Neural progenitor cell (in vitro differentiated cells): ENCODE data around the gene SUCNR1.

ENCODE experiments used
- EZH2 ChIP-seq: fragments of 200-600 bp; sonication (generic); IDR thresholded peaks from 2 replicates; pipeline ENCODE4 v1.6.1; 2017; ENCODE audit warnings: antibody characterized with exemption, mild to moderate bottlenecking, moderate library complexity
- TF ChIP-seq, protein P1 (sequence below): fragments of 200-600 bp; sonication (generic); IDR thresholded peaks from 2 replicates; pipeline ENCODE4 v1.5.1; 2017; ENCODE audit warnings: antibody characterized with exemption, mild to moderate bottlenecking

DNA sequence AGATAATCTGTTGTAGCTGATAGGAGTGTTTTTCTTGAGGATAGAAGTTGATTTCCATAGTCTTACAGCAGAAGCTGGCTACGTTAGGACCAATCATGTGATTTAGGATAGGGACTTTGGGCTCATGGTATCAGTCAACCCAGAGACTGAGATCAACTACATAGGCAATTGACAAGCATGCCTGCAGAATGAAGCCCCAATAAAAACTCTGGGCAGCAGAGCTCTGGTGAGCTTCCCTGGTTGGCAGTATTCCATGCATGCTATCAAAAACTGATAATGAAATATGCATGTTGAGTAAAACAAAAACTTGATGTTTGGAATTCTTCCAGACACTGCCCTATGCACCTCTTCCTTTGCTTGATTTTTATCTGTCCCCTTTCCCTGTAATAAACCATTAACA, 38.0 kb downstream of the SUCNR1 start:
- no peak for TF ChIP-seq EZH2
- TF ChIP-seq, protein P1, sequence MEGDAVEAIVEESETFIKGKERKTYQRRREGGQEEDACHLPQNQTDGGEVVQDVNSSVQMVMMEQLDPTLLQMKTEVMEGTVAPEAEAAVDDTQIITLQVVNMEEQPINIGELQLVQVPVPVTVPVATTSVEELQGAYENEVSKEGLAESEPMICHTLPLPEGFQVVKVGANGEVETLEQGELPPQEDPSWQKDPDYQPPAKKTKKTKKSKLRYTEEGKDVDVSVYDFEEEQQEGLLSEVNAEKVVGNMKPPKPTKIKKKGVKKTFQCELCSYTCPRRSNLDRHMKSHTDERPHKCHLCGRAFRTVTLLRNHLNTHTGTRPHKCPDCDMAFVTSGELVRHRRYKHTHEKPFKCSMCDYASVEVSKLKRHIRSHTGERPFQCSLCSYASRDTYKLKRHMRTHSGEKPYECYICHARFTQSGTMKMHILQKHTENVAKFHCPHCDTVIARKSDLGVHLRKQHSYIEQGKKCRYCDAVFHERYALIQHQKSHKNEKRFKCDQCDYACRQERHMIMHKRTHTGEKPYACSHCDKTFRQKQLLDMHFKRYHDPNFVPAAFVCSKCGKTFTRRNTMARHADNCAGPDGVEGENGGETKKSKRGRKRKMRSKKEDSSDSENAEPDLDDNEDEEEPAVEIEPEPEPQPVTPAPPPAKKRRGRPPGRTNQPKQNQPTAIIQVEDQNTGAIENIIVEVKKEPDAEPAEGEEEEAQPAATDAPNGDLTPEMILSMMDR: no peak
